GM12892 (cell line): Measurements from ENCODE around the gene ARID5B.

Experiments
- POLR2A ChIP-seq: IDR thresholded peaks from 2 replicates; pipeline ENCODE4 v1.6.1; 2011; ENCODE audit warnings: low read depth, low read length, control low read depth
- TAF1 ChIP-seq: IDR thresholded peaks from 2 replicates; pipeline ENCODE4 v1.6.1; 2011; ENCODE audit warnings: low read depth, mild to moderate bottlenecking, control low read depth, low read length, borderline replicate concordance

DNA sequence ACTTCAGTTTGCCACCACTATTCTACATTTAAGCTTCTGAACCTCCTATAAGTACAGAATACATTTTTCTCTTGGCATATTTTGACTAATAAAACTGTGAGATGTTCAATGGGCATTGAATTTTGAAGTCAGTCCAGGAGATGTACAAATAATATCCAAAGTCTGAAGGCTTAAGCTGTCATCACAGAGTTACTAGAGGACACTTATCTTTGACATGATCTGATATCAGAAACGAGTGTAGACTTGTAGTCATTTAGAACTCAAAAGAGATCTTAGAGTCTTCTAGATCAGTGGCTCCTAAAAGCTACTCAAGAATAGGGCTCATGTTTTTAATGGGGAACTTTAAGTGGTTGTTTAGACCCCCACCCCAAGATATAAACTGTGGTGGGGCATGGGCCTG is 160.5 kb downstream of the ARID5B start:
- no peak for TF ChIP-seq POLR2A
- TF ChIP-seq TAF1 = no peak
